Tibial nerve (tissue), 4 donors: Measurements from ENCODE around the gene TMBIM4. TPM values are rescaled to one million over a fixed set of nuclear protein-coding genes. Genes with fewer than 3 reads are reported as not detected.

Experiments
- DNase-seq, 2 donors: peaks; one replicate each; pipeline ENCODE4 v3.0.0-alpha.2; 2019; ENCODE audit warnings: low spot score in 2 of 2
- H3K27ac ChIP-seq, 4 donors: fragments of 200-600 bp; sonication (generic) in 3 of 4; one replicate each; pipeline ENCODE4 v1.5.1; 2017 to 2019; ENCODE audit warnings: mild to moderate bottlenecking in 1 of 4
- H3K27me3 ChIP-seq, 2 donors: fragments of 200-600 bp; sonication (generic) in 1 of 2; one replicate each; pipeline versions ENCODE4 v1.5.1 to v1.6.0; 2017 to 2019
- H3K36me3 ChIP-seq, 3 donors: fragments of 200-600 bp; sonication (generic); one replicate each; pipeline ENCODE4 v1.5.1; 2018 to 2019
- H3K4me1 ChIP-seq, 4 donors: fragments of 200-600 bp; sonication (generic) in 3 of 4; one replicate each; pipeline ENCODE4 v1.5.1; 2017 to 2019
- H3K4me3 ChIP-seq, 4 donors: fragments of 200-600 bp; sonication (generic) in 3 of 4; one replicate each; pipeline ENCODE4 v1.5.1; 2017 to 2019; ENCODE audit warnings: mild to moderate bottlenecking in 1 of 4, moderate library complexity in 1 of 4
- H3K9me3 ChIP-seq, 4 donors: fragments of 200-600 bp; sonication (generic) in 3 of 4; one replicate each; pipeline ENCODE4 v1.5.1; 2017 to 2019
- EP300 ChIP-seq, 2 donors: sonication (generic); formaldehyde crosslinking; IDR thresholded peaks; one replicate each; pipeline ENCODE4 v1.6.1; 2017; ENCODE audit warnings: antibody characterized with exemption in 2 of 2, mild to moderate bottlenecking in 1 of 2
- POLR2A ChIP-seq, 2 donors: fragments of 450-650 bp; IDR thresholded peaks; one replicate each; pipeline ENCODE4 v1.6.1; 2017; ENCODE audit warnings: antibody characterized with exemption in 2 of 2, mild to moderate bottlenecking in 2 of 2, moderate library complexity in 2 of 2
- WGBS, 2 donors: methylation state at CpG; one replicate each; pipeline ENCODE4 v1.1.5; 2018; 5-methylcytosine and 5-hydroxymethylcytosine counted together
- total RNA-seq, 4 donors: library from RNA; depleted of rRNA; stranded (reverse); fragments of >200 nt; gene quantifications; one replicate each; pipeline ENCODE4 v1.1.0, GENCODE V29; 2016
- TF ChIP-seq, protein P1 (sequence below), 5 experiments: fragments of 200-600 bp in 3 of 5; fragments of 450-650 bp in 2 of 5; sonication (generic) in 3 of 5; IDR thresholded peaks; one replicate each; pipeline ENCODE4 v1.5.1; 2016 to 2019; ENCODE audit warnings: antibody characterized with exemption in 5 of 5, mild to moderate bottlenecking in 3 of 5, moderate library complexity in 2 of 5

TMBIM4 gene
- total RNA-seq, 4 donors from 2014 or later, result 101 to 229 (median 199) TPM

DNA sequence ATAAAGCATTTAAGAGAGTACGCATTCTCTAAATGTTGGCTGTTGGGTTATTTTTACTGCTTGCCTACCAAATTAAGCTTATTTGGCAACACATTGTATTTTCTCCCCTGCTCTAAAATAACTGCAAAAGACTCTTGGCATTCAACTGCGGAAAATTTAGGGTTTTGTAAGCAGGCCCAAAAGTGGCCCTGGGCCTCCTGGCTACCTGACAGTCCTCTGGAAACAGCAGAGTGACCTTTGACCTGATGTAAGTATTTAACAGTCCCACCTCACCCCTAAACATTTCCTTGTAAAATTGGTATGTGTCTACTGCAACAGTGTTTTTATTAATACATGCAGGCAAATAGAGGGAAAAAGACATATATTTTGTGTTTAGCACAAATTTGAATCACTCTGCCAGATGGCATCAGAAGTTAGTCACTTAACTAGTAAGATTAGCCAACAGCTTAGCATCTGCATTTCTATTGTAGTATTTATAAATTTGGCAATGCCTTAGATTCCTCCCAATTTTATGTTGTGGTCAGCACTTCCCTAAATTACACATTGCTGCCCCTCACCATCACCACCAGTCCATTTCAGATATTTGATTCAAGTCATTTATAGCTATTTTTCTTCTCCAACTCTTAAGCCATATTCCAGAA lies 50.4 kb downstream of the TMBIM4 start:
- Histone ChIP-seq H3K4me1 (peaks cover 0 to 4% (median 2%) of the 10 kb centered on the region in 4 donors), H3K4me3 (no peak overlapping the region), H3K27me3 (no peaks in the 10 kb centered on the region), H3K9me3 (no peaks in the 10 kb centered on the region), H3K27ac (no peak overlapping the region), H3K36me3 (peaks cover 3 to 33% (median 4%) of the 10 kb centered on the region in 3 donors)
- DNase-seq, result no peak
- TF ChIP-seq EP300 (IDR thresholded peaks at IDR 0.05) (no peak), POLR2A (IDR thresholded peaks at IDR 0.05) (no peak)
- TF ChIP-seq, protein P1, sequence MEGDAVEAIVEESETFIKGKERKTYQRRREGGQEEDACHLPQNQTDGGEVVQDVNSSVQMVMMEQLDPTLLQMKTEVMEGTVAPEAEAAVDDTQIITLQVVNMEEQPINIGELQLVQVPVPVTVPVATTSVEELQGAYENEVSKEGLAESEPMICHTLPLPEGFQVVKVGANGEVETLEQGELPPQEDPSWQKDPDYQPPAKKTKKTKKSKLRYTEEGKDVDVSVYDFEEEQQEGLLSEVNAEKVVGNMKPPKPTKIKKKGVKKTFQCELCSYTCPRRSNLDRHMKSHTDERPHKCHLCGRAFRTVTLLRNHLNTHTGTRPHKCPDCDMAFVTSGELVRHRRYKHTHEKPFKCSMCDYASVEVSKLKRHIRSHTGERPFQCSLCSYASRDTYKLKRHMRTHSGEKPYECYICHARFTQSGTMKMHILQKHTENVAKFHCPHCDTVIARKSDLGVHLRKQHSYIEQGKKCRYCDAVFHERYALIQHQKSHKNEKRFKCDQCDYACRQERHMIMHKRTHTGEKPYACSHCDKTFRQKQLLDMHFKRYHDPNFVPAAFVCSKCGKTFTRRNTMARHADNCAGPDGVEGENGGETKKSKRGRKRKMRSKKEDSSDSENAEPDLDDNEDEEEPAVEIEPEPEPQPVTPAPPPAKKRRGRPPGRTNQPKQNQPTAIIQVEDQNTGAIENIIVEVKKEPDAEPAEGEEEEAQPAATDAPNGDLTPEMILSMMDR (IDR thresholded peaks at IDR 0.05), result no peak
- WGBS, 2 donors, result 74 to 79% methylated on average over 2 of the region's 2 CpGs

DNA sequence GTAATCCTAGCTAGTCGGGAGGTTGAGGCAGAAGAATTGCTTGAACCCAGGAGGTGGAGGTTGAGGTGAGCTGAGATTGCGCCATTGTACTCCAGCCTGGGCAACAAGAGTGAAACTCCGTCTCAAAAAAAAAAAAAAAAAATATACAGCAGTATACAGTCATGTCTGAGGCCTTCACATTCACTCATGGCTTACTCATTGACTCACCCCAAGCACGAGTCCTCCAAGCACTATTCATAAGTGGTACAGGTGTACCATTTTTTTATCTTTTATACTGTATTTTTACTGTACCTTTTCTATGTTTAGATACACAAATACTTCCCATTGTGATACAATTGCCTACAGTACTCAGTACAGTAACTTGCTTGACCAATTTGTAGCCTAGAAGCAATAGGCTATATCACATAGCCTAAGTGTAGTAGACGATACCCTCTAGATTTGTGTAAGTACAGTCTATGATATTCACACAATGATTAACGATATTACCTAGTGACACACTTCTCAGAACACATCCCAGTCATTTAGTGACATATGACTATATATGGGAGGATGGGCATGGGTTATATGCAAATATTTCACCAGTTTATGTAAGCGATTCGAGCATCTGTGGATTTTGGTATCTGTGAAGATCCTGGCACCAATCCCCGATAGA lies 51.4 kb downstream of the TMBIM4 start:
- Histone ChIP-seq H3K9me3 (no peaks in the 10 kb centered on the region), H3K36me3 (peaks cover 3 to 23% (median 4%) of the 10 kb centered on the region in 3 donors), H3K4me1 (peaks cover 0 to 4% (median 2%) of the 10 kb centered on the region in 4 donors), H3K27ac (no peak overlapping the region), H3K27me3 (no peaks in the 10 kb centered on the region), H3K4me3 (no peak overlapping the region)
- no peak for DNase-seq
- 94 to 95% methylated on average over 9 of the region's 9 CpGs for WGBS, 2 donors
- TF ChIP-seq, protein P1 (IDR thresholded peaks at IDR 0.05), result no peak
- no peak for TF ChIP-seq POLR2A (IDR thresholded peaks at IDR 0.05)
- TF ChIP-seq EP300 (IDR thresholded peaks at IDR 0.05), result no peak

DNA sequence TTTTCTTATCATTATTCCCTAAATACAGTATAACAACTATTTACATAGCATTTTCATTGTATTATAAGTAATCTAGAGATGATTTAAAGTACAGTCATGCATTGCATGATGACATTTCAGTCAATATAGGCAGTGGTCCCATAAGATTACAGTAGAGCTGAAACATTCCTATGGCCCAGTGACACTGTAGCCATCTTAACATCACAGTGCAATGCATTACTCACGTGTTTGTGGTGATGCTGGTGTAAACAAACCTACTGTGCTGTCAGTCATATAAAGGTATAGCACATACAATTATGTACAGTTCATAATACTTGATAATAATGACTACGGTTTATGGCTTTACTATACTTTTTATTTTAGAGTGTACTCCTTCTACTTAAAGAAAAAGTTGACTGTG lies 52.6 kb downstream of the TMBIM4 start:
- TF ChIP-seq, protein P1 (IDR thresholded peaks at IDR 0.05), result no peak
- TF ChIP-seq EP300 (IDR thresholded peaks at IDR 0.05) (no peak), POLR2A (IDR thresholded peaks at IDR 0.05) (no peak)
- no peak overlapping the region for H3K27ac ChIP-seq
- no peaks in the 10 kb centered on the region for H3K27me3 ChIP-seq
- WGBS, 2 donors, result 92 to 95% methylated on average over 2 of the region's 2 CpGs
- no peaks in the 10 kb centered on the region for H3K9me3 ChIP-seq
- DNase-seq, result no peak
- no peak overlapping the region for H3K4me3 ChIP-seq
- H3K36me3 ChIP-seq, result peaks cover 0 to 12% (median 0%) of the 10 kb centered on the region in 3 donors
- peaks cover 0 to 4% (median 2%) of the 10 kb centered on the region in 4 donors for H3K4me1 ChIP-seq

DNA sequence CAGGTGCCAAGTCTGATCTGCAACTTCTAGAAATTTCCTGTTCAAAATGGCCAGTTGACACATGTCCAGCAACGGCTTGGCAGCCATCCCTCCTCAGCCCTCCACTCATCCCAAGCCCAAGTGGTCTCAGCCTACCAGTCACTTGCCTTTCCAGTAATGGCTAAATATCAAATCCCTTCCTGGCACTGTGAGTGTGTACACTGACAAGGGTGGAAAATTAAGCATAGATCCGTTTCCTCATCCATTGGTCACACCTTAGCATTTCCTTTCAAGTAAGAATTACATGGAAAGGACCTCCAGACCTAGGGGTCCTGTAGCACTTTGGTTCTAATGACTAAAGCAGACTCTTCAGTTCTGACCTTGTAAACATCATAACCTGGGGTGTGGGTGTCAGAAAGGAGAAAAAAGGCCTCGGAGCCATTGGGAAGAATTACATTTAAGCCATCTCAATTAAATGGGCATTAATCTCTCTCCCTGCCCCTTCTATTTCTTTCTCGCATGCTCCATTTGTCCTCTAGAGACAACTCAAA lies 54.7 kb downstream of the TMBIM4 start:
- no peak for DNase-seq
- Histone ChIP-seq H3K27me3 (no peaks in the 10 kb centered on the region), H3K27ac (no peak overlapping the region), H3K4me1 (peaks cover 0 to 4% (median 2%) of the 10 kb centered on the region in 4 donors), H3K4me3 (no peak overlapping the region), H3K9me3 (no peaks in the 10 kb centered on the region), H3K36me3 (no peaks in the 10 kb centered on the region)
- 47 to 61% methylated on average over 4 of the region's 4 CpGs for WGBS, 2 donors
- no peak for TF ChIP-seq EP300 (IDR thresholded peaks at IDR 0.05)

DNA sequence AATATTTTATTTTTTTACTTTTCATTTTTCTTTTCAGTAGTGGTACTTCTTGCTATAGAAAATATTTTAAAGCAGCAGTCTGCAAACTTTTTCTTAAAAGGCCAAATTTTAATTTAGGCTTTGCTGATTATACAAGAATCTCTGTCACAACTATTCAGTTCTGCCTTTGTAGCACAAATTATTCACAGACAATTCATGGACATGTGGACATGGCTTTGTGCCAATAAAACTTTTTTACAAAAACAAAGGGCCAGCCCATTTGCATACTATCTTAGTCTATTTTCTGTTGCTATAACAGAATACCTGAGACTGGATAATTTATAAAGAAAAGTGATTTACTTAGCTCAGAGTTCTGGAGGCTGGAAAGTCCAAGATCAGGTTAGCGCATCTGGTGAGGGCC lies 56.3 kb downstream of the TMBIM4 start:
- WGBS, 2 donors, result 97 to 100% methylated on average over 1 of the region's 1 CpG
- H3K4me3 ChIP-seq, result no peak overlapping the region
- H3K27ac ChIP-seq, result no peak overlapping the region
- TF ChIP-seq EP300 (IDR thresholded peaks at IDR 0.05) (no peak), POLR2A (IDR thresholded peaks at IDR 0.05) (no peak)
- TF ChIP-seq, protein P1 (IDR thresholded peaks at IDR 0.05), result no peak
- H3K9me3 ChIP-seq, result no peaks in the 10 kb centered on the region
- H3K27me3 ChIP-seq, result no peaks in the 10 kb centered on the region
- H3K36me3 ChIP-seq, result no peaks in the 10 kb centered on the region
- no peak for DNase-seq
- peaks cover 0 to 3% (median 0%) of the 10 kb centered on the region in 4 donors for H3K4me1 ChIP-seq
